Neural progenitor cell (in vitro differentiated cells): ENCODE results near the gene ADGRV1. TPM values are rescaled to one million over a fixed set of nuclear protein-coding genes. Genes with fewer than 3 reads are reported as not detected.

ENCODE experiments used
- DNase-seq: peaks from one replicate; pipeline ENCODE4 v3.0.0-alpha.2; 2016; ENCODE audit warnings: low spot score
- H2AFZ ChIP-seq: fragments of 200-600 bp; sonication (generic); replicated peaks from 2 replicates; pipeline ENCODE4 v1.6.1; 2016; ENCODE audit warnings: antibody characterized with exemption
- H3F3A ChIP-seq: fragments of 200-600 bp; sonication (generic); 2 replicates; pipeline ENCODE4 v1.6.1; 2016; ENCODE audit warnings: antibody characterized with exemption, low read depth
- H3K27ac ChIP-seq: fragments of 200-600 bp; sonication (generic); 2 replicates; pipeline ENCODE4 v1.5.1; 2016; ENCODE audit warnings: mild to moderate bottlenecking
- H3K27me3 ChIP-seq: fragments of 200-600 bp; sonication (generic); 2 replicates; pipeline ENCODE4 v1.6.1; 2016; ENCODE audit warnings: mild to moderate bottlenecking, moderate library complexity
- H3K36me3 ChIP-seq: fragments of 200-600 bp; sonication (generic); 2 replicates; pipeline ENCODE4 v1.5.1; 2016
- H3K4me1 ChIP-seq: fragments of 200-600 bp; sonication (generic); 2 replicates; pipeline ENCODE4 v1.6.1; 2016; ENCODE audit warnings: mixed run types
- H3K4me2 ChIP-seq: fragments of 200-600 bp; sonication (generic); 2 replicates; pipeline ENCODE4 v1.6.1; 2016
- H3K4me3 ChIP-seq: fragments of 200-600 bp; sonication (generic); 2 replicates; pipeline ENCODE4 v1.5.1; 2016
- H3K79me2 ChIP-seq: fragments of 200-600 bp; sonication (generic); 2 replicates; pipeline ENCODE4 v1.6.1; 2016; ENCODE audit warnings: low read depth
- H3K9ac ChIP-seq: fragments of 200-600 bp; sonication (generic); 2 replicates; pipeline ENCODE4 v1.6.1; 2016
- H3K9me3 ChIP-seq: fragments of 200-600 bp; sonication (generic); 2 replicates; pipeline ENCODE4 v1.5.1; 2016; ENCODE audit warnings: low read depth
- H4K20me1 ChIP-seq: fragments of 200-600 bp; sonication (generic); 2 replicates; pipeline ENCODE4 v1.6.1; 2016; ENCODE audit warnings: low read depth
- H3K27ac Mint-ChIP-seq: 3 replicates; pipeline ENCODE4 v1.8.0; 2021; ENCODE audit warnings: mixed read lengths
- H3K27me3 Mint-ChIP-seq: 2 replicates; pipeline ENCODE4 v1.8.0; 2022; ENCODE audit warnings: low read depth, mild to moderate bottlenecking, inconsistent platforms, moderate library complexity, mixed read lengths; ENCODE audit not compliant: insufficient read depth
- H3K36me3 Mint-ChIP-seq: 3 replicates; pipeline ENCODE4 v1.8.0; 2021; ENCODE audit warnings: mixed read lengths
- H3K4me1 Mint-ChIP-seq: 3 replicates; pipeline ENCODE4 v1.8.0; 2021; ENCODE audit warnings: mixed read lengths
- H3K4me3 Mint-ChIP-seq: 3 replicates; pipeline ENCODE4 v1.8.0; 2021; ENCODE audit warnings: mild to moderate bottlenecking, moderate library complexity, mixed read lengths
- H3K9me3 Mint-ChIP-seq: 3 replicates; pipeline ENCODE4 v1.8.0; 2020; ENCODE audit warnings: mixed read lengths
- CTCF ChIP-seq: fragments of 200-600 bp; sonication (generic); IDR thresholded peaks from 2 replicates; pipeline ENCODE4 v1.5.1; 2017; ENCODE audit warnings: antibody characterized with exemption, mild to moderate bottlenecking
- EZH2 ChIP-seq: fragments of 200-600 bp; sonication (generic); IDR thresholded peaks from 2 replicates; pipeline ENCODE4 v1.6.1; 2017; ENCODE audit warnings: antibody characterized with exemption, mild to moderate bottlenecking, moderate library complexity
- EZH2phosphoT487 ChIP-seq: fragments of 200-600 bp; sonication (generic); IDR thresholded peaks from 2 replicates; pipeline ENCODE4 v1.6.1; 2017; ENCODE audit warnings: antibody characterized with exemption
- total RNA-seq: library from RNA; depleted of rRNA; stranded (reverse); fragments of >200 nt; gene quantifications from 2 replicates; pipeline ENCODE4 v1.2.3, GENCODE V29; 2015; ENCODE audit warnings: low replicate concordance

Gene ADGRV1
- total RNA-seq, 1 donor from 2014 or later = 151 TPM

- Histone ChIP-seq H3K4me2 (no peak overlapping the region), H3K4me3 (no peak overlapping the region), H3K9me3 (peaks cover 4% of the 10 kb centered on the region), H3K79me2 (no peaks in the 10 kb centered on the region), H3F3A (no peaks in the 10 kb centered on the region), H2AFZ (no peak overlapping the region), H3K27me3 (no peaks in the 10 kb centered on the region), H4K20me1 (no peaks in the 10 kb centered on the region), H3K36me3 (peaks cover 6% of the 10 kb centered on the region), H3K4me1 (peaks cover 6% of the 10 kb centered on the region), H3K9ac (no peak overlapping the region), H3K27ac (no peak overlapping the region)
- Mint-ChIP-seq H3K9me3 (peaks cover 15% of the 10 kb centered on the region), H3K27ac (no peak overlapping the region), H3K4me1 (peaks cover 7% of the 10 kb centered on the region), H3K36me3 (peaks cover 26% of the 10 kb centered on the region), H3K27me3 (no peaks in the 10 kb centered on the region), H3K4me3 (no peak overlapping the region)
- TF ChIP-seq EZH2phosphoT487 (no peak), EZH2 (no peak), CTCF (no peak)
- no peak for DNase-seq
Measured at GRCh38 chr5:91109634-91110033, 551.0 kb downstream of the ADGRV1 start.

- Histone ChIP-seq H3K36me3 (no peaks in the 10 kb centered on the region), H3F3A (no peaks in the 10 kb centered on the region), H3K27me3 (no peaks in the 10 kb centered on the region), H3K4me3 (no peak overlapping the region), H3K27ac (no peak overlapping the region), H3K4me2 (no peak overlapping the region), H3K79me2 (no peaks in the 10 kb centered on the region), H3K9ac (no peak overlapping the region), H2AFZ (no peak overlapping the region), H4K20me1 (no peaks in the 10 kb centered on the region), H3K9me3 (no peaks in the 10 kb centered on the region), H3K4me1 (peaks cover 6% of the 10 kb centered on the region)
- peaks cover 22% of the 10 kb centered on the region for H3K36me3 Mint-ChIP-seq
- no peak overlapping the region for H3K27ac Mint-ChIP-seq
- peaks cover 9% of the 10 kb centered on the region for H3K9me3 Mint-ChIP-seq
- TF ChIP-seq CTCF = no peak
- TF ChIP-seq EZH2phosphoT487 = no peak
- TF ChIP-seq EZH2 = no peak
- H3K27me3 Mint-ChIP-seq = no peaks in the 10 kb centered on the region
- H3K4me3 Mint-ChIP-seq = no peak overlapping the region
- DNase-seq = no peak
- H3K4me1 Mint-ChIP-seq = peaks cover 7% of the 10 kb centered on the region
Measured at GRCh38 chr5:91110686-91111085, 552.1 kb downstream of the ADGRV1 start.

GRCh38 chr5:91111473-91112238 is 553.1 kb downstream of the ADGRV1 start:
- Histone ChIP-seq H3F3A (no peaks in the 10 kb centered on the region), H4K20me1 (no peaks in the 10 kb centered on the region), H3K9me3 (no peaks in the 10 kb centered on the region), H3K4me3 (no peak overlapping the region), H3K27ac (no peak overlapping the region), H2AFZ (no peak overlapping the region), H3K9ac (no peak overlapping the region), H3K27me3 (no peaks in the 10 kb centered on the region), H3K36me3 (no peaks in the 10 kb centered on the region), H3K79me2 (no peaks in the 10 kb centered on the region), H3K4me2 (no peak overlapping the region), H3K4me1 (peaks cover 6% of the 10 kb centered on the region)
- Mint-ChIP-seq H3K27me3 (no peaks in the 10 kb centered on the region), H3K27ac (no peak overlapping the region), H3K4me3 (no peak overlapping the region), H3K9me3 (peaks cover 2% of the 10 kb centered on the region), H3K36me3 (peaks cover 16% of the 10 kb centered on the region), H3K4me1 (peaks cover 11% of the 10 kb centered on the region)
- no peak for DNase-seq
- TF ChIP-seq EZH2 (no peak), CTCF (no peak), EZH2phosphoT487 (no peak)
